A549 (cell line): ENCODE results near the gene PIAS4.

ENCODE experiments used
- CEBPB ChIP-seq, 2 experiments: fragments of >200 bp in 1 of 2; sonication (Bioruptor Twin) in 1 of 2; formaldehyde crosslinking in 1 of 2; IDR thresholded peaks; 2 replicates each; pipeline ENCODE4 v1.6.1; 2012 to 2016
- CHD2 ChIP-seq: fragments of 150-350 bp; IDR thresholded peaks from 2 replicates; pipeline ENCODE4 v1.6.1; 2014; ENCODE audit warnings: low read length; ENCODE audit not compliant: partially characterized antibody
- CHD4 ChIP-seq: fragments of 200-600 bp; sonication (generic); IDR thresholded peaks from 2 replicates; pipeline ENCODE4 v1.6.1; 2016; ENCODE audit warnings: antibody characterized with exemption, mild to moderate bottlenecking, borderline replicate concordance
- ELK1 ChIP-seq: fragments of 150-350 bp; IDR thresholded peaks from 2 replicates; pipeline ENCODE4 v1.6.1; 2014; ENCODE audit warnings: low read depth, mild to moderate bottlenecking, low read length
- MAFK ChIP-seq: fragments of 450-650 bp; IDR thresholded peaks from 2 replicates; pipeline ENCODE4 v1.6.1; 2014; ENCODE audit not compliant: partially characterized antibody
- MAX ChIP-seq: IDR thresholded peaks from 2 replicates; pipeline ENCODE4 v1.6.1; 2012
- NR3C1 ChIP-seq: fragments of >200 bp; sonication (Bioruptor Twin); formaldehyde crosslinking; IDR thresholded peaks from 3 replicates; pipeline ENCODE4 v1.6.1; 2017
- POLR2A ChIP-seq: IDR thresholded peaks from 2 replicates; pipeline ENCODE4 v1.6.1; 2012; ENCODE audit warnings: mild to moderate bottlenecking, low read length
- TF ChIP-seq, protein P1 (sequence below): fragments of >200 bp; sonication (Bioruptor Twin); formaldehyde crosslinking; IDR thresholded peaks from 3 replicates; pipeline ENCODE4 v1.5.1; 2016
- TF ChIP-seq, protein P2 (sequence below): fragments of >200 bp; sonication (Bioruptor Twin); formaldehyde crosslinking; IDR thresholded peaks from 3 replicates; pipeline ENCODE4 v1.6.1; 2016

DNA sequence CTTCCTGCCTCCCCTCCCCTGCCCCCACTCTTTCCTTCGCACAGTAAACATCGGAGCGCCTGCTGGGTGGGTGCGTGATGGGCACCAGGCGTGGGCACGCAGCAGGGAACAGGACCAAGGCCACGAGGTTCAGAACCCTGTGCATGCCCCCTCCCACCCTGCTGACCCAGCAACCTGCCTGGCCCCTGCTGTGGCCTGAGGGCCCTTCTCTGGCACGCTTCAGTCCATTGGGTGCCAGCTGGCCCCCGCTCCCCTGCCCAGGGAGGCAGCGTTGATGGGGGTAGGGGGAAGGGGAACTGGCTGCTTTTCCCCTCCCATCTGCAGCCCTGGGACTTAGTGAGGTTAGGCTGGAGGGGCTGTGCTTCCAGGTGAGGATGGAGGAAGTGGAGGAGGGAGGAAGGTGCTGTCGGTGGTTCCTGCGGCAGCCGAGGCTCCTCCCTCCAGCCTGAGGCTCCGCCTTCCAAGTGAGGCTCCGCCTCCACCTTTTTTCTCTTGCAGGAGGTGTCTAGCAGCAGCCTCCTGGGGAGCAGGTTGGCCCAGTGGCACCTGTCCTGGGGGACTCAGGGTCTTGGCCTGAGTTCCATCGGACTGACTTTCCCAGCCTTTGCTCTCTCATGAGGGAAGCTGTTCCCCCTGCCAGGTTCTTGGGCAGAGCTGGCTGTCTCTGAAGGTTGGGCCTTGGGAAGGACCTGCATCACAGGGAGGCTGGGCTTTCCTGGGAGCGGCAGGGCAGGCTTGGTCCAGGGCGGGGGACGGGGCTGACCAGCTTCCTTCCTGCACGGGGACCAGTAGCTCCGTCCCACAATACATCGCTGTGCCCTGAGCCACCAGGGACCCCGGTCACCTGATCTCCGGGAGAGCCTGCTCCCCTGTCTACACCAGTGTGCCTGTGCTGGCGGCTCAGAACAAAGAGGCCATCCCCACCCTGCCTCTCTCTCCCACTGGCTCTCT is 7.3 kb downstream of the PIAS4 start:
- no peak for TF ChIP-seq ELK1
- TF ChIP-seq, protein P1, sequence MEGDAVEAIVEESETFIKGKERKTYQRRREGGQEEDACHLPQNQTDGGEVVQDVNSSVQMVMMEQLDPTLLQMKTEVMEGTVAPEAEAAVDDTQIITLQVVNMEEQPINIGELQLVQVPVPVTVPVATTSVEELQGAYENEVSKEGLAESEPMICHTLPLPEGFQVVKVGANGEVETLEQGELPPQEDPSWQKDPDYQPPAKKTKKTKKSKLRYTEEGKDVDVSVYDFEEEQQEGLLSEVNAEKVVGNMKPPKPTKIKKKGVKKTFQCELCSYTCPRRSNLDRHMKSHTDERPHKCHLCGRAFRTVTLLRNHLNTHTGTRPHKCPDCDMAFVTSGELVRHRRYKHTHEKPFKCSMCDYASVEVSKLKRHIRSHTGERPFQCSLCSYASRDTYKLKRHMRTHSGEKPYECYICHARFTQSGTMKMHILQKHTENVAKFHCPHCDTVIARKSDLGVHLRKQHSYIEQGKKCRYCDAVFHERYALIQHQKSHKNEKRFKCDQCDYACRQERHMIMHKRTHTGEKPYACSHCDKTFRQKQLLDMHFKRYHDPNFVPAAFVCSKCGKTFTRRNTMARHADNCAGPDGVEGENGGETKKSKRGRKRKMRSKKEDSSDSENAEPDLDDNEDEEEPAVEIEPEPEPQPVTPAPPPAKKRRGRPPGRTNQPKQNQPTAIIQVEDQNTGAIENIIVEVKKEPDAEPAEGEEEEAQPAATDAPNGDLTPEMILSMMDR, result no peak
- no peak for TF ChIP-seq MAFK
- no peak for TF ChIP-seq POLR2A
- no peak for TF ChIP-seq MAX
- TF ChIP-seq NR3C1, result no peak
- no peak for TF ChIP-seq CHD2
- TF ChIP-seq CEBPB (IDR thresholded peaks at IDR 0.05), result no peak
- no peak for TF ChIP-seq CHD4
- TF ChIP-seq, protein P2, sequence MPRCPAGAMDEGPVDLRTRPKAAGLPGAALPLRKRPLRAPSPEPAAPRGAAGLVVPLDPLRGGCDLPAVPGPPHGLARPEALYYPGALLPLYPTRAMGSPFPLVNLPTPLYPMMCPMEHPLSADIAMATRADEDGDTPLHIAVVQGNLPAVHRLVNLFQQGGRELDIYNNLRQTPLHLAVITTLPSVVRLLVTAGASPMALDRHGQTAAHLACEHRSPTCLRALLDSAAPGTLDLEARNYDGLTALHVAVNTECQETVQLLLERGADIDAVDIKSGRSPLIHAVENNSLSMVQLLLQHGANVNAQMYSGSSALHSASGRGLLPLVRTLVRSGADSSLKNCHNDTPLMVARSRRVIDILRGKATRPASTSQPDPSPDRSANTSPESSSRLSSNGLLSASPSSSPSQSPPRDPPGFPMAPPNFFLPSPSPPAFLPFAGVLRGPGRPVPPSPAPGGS, result no peak
